SU-DHL-6 (cell line): Measurements from ENCODE around the gene DPP6.

ENCODE experiments used
- EZH2phosphoT487 ChIP-seq: fragments of 200-600 bp; sonication (generic), shearing (Covaris generic); conservative IDR thresholded peaks from 2 replicates; pipeline ENCODE4 v1.6.1; 2018; ENCODE audit warnings: mild to moderate bottlenecking, antibody characterized with exemption, low read length, moderate library complexity, mixed read lengths
- TF ChIP-seq, protein P1 (sequence below): fragments of 200-600 bp; sonication (generic); IDR thresholded peaks from one replicate; pipeline ENCODE4 v1.5.1; 2017; ENCODE audit warnings: antibody characterized with exemption, mild to moderate bottlenecking, low read length, moderate library complexity; ENCODE audit not compliant: insufficient read depth, poor library complexity, severe bottlenecking

DNA sequence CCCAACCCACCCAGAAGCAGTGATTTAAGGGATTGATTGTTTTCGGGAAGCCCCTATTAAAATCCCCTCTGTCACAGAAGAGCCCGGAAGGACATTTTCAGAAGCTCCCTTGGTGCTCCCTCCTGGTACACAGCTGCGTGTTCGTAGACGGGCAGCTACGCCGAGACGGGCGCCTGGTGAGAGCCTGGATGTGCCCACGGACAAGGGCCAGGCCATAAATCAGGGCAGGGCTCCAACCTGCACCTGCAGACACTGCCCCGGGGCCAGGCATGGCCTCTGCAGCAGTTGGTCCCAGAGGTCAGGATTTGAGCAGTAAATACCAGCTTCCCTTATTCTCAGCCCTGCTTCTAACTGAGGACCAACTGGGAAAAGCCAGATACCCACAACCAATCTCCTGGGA, 843.9 kb downstream of the DPP6 start:
- TF ChIP-seq, protein P1, sequence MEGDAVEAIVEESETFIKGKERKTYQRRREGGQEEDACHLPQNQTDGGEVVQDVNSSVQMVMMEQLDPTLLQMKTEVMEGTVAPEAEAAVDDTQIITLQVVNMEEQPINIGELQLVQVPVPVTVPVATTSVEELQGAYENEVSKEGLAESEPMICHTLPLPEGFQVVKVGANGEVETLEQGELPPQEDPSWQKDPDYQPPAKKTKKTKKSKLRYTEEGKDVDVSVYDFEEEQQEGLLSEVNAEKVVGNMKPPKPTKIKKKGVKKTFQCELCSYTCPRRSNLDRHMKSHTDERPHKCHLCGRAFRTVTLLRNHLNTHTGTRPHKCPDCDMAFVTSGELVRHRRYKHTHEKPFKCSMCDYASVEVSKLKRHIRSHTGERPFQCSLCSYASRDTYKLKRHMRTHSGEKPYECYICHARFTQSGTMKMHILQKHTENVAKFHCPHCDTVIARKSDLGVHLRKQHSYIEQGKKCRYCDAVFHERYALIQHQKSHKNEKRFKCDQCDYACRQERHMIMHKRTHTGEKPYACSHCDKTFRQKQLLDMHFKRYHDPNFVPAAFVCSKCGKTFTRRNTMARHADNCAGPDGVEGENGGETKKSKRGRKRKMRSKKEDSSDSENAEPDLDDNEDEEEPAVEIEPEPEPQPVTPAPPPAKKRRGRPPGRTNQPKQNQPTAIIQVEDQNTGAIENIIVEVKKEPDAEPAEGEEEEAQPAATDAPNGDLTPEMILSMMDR: no peak
- no peak for TF ChIP-seq EZH2phosphoT487
